Astrocyte of the spinal cord (primary cell): ENCODE data around the gene GJB3.

ENCODE experiments used
- DNase-seq: peaks from one replicate; pipeline ENCODE4 v3.0.0; 2011; ENCODE audit warnings: low read depth, low spot score
- H3K4me3 ChIP-seq: 2 replicates; pipeline ENCODE4 v1.5.1; 2011; ENCODE audit warnings: low read depth, mild to moderate bottlenecking, low read length, moderate library complexity
- in situ Hi-C: cut with HindIII; loops from 2 replicates; pipeline ENCODE4 v1.10.0; 2017; ENCODE audit warnings: low sequenced_read_pairs
- TF ChIP-seq, protein P1 (sequence below): IDR thresholded peaks from 2 replicates; pipeline ENCODE4 v1.5.1; 2012; ENCODE audit warnings: low read depth, mild to moderate bottlenecking, low read length, inconsistent platforms

The GJB3 gene

DNA sequence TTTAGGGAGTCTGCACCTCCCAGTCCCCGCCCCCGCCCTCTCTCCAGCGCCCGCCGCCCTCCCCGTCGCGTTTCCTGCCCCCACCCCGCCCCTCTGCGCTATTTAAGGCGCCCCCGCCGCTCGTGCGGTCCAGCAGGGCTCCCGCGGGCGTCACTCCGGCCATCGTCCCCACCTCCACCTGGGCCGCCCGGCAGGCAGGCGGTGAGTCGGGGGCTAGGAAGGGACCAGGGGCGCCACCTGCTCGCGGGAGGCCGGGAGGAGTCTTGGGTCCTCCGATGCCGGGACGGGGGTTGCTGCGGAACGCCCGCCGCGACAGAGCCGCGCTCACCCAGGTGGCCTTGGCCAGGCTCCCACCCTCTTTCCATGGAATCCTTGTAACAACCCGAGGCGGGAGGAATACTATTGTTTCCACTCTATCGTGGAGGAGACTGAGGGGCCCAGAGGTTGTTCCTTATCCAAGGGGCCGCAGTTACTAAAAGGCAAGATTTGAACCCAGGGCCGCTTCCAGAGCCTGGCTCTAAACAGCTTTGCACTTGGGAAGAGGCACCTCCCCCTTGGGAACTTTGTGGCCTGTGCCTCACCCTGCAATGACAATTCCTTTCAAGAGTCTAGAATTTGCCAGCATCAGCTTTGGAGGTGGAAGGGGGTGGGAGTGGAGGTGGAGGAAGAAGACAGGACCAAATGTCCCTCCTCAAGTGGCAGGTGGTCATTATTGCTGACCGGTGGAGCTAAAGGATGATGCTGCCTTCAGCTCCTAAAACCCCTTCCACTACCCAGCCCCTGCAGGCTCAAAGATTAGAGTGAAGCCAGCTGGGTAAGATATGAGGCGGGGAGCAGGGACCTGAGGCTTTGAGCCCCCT, 12.1 kb downstream of the GJB3 start, which contains the start of gene GJA4:
TSS of gene GJA4 (plus strand) at position 132 of the 860 bp plus-strand sequence. CDS start 1,215 bp downstream, outside the sequence.
- in situ Hi-C loops = no loop called here
- no peak within 1 kb of the TSS for H3K4me3 ChIP-seq
- TF ChIP-seq, protein P1, sequence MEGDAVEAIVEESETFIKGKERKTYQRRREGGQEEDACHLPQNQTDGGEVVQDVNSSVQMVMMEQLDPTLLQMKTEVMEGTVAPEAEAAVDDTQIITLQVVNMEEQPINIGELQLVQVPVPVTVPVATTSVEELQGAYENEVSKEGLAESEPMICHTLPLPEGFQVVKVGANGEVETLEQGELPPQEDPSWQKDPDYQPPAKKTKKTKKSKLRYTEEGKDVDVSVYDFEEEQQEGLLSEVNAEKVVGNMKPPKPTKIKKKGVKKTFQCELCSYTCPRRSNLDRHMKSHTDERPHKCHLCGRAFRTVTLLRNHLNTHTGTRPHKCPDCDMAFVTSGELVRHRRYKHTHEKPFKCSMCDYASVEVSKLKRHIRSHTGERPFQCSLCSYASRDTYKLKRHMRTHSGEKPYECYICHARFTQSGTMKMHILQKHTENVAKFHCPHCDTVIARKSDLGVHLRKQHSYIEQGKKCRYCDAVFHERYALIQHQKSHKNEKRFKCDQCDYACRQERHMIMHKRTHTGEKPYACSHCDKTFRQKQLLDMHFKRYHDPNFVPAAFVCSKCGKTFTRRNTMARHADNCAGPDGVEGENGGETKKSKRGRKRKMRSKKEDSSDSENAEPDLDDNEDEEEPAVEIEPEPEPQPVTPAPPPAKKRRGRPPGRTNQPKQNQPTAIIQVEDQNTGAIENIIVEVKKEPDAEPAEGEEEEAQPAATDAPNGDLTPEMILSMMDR = no peak
- DNase-seq = no peak

DNA sequence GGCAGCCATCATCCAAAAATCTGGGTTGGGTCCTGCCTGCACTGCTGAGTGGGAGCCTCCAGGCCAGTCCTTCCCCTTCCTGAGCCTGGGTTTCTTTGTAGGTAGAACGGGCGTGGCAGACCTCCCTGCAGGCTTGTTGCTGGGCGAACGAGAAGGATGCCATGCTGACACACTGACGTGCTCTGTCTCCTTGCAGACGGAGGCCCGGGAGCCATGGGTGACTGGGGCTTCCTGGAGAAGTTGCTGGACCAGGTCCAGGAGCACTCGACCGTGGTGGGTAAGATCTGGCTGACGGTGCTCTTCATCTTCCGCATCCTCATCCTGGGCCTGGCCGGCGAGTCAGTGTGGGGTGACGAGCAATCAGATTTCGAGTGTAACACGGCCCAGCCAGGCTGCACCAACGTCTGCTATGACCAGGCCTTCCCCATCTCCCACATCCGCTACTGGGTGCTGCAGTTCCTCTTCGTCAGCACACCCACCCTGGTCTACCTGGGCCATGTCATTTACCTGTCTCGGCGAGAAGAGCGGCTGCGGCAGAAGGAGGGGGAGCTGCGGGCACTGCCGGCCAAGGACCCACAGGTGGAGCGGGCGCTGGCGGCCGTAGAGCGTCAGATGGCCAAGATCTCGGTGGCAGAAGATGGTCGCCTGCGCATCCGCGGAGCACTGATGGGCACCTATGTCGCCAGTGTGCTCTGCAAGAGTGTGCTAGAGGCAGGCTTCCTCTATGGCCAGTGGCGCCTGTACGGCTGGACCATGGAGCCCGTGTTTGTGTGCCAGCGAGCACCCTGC, 13.2 kb downstream of the GJB3 start:
- no peak overlapping the region for H3K4me3 ChIP-seq
- DNase-seq = no peak
- in situ Hi-C loops = no loop called here
- TF ChIP-seq, protein P1 = no peak

DNA sequence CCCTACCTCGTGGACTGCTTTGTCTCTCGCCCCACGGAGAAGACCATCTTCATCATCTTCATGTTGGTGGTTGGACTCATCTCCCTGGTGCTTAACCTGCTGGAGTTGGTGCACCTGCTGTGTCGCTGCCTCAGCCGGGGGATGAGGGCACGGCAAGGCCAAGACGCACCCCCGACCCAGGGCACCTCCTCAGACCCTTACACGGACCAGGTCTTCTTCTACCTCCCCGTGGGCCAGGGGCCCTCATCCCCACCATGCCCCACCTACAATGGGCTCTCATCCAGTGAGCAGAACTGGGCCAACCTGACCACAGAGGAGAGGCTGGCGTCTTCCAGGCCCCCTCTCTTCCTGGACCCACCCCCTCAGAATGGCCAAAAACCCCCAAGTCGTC, 13.8 kb downstream of the GJB3 start:
- in situ Hi-C loops = no loop called here
- TF ChIP-seq, protein P1 = no peak
- DNase-seq = no peak
- H3K4me3 ChIP-seq = no peak overlapping the region

DNA sequence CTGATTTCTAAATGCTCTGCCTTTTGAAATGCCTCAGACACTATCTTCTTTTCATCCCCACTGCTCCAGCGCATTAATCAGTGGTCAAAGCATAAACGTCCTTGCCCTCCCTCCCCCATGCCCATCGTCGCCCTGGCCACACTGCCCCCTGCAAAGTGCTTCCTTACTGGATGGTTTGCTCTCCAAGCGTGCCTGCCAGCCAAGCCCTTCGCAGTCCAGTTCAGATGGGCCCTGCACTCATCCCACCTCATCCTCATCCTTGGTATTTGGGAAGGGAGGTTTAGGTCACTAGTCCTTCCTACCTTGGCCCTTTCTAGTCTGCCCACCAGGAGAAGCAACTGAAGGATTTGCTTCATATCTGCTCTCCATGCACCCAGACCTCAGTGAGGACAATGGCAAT, 14.9 kb downstream of the GJB3 start:
- TF ChIP-seq, protein P1 = no peak
- in situ Hi-C loops = no loop called here
- H3K4me3 ChIP-seq = no peak overlapping the region
- DNase-seq = no peak

DNA sequence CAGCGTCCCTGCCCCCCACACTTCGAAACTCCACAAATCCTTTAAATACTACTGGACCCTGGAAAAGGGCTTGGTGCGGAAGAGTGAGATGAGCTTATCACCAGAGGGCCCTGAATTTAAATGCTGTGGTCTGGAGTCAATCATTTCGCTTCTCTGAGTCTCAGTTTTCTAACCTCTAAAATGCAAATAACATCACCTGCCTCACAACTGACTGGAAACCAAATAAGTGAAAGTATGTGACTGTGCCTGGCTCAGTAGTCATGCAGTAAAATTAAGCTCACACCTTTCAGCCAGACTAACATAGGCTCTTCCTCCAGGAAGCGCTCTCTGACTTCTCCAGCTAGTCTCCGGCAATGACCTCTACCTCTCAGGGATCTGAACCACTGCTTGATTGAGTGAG, 16.0 kb downstream of the GJB3 start:
- DNase-seq = no peak
- in situ Hi-C loops = no loop called here
- TF ChIP-seq, protein P1 = no peak
- no peak overlapping the region for H3K4me3 ChIP-seq

DNA sequence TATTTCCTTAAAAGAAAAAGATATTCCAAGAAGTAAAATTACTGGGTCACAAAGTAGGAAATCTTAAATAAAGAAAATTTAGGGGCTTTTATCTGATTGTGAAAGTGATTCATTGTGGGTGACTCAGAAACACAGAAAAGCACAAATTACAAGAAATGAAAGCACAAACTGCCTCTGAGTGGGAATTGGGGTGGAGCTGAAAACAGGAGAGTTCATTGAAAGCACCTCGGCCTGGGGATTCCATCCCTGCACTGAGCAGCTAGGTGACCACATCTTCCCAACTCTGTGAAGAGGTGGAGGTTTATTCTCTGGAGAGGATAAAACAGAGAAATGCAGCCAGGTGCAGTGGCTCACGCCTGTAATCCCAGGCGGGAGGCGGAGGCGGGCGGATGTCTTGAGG, 19.2 kb downstream of the GJB3 start:
- DNase-seq = peak; percentile 5
- TF ChIP-seq, protein P1 = no peak
- no peak overlapping the region for H3K4me3 ChIP-seq
- in situ Hi-C loops = no loop called here
